Hepatocyte (in vitro differentiated cells): ENCODE results near the gene UBE2D2.

ENCODE experiments used
- CTCF ChIP-seq: fragments of 200-600 bp; sonication (generic); IDR thresholded peaks from 2 replicates; pipeline ENCODE4 v1.5.1; 2016; ENCODE audit warnings: antibody characterized with exemption, mild to moderate bottlenecking; ENCODE audit not compliant: poor library complexity
- EZH2phosphoT487 ChIP-seq: fragments of 200-600 bp; sonication (generic); IDR thresholded peaks from one replicate; pipeline ENCODE4 v1.6.1; 2018; ENCODE audit warnings: antibody characterized with exemption, mild to moderate bottlenecking, low read depth, moderate library complexity; ENCODE audit not compliant: unreplicated experiment, severe bottlenecking

- TF ChIP-seq CTCF (no peak), EZH2phosphoT487 (no peak)
These were observed 50.8 kb downstream of the UBE2D2 start for GRCh38 chr5:139611703-139612584.
